ENCODE data around the gene ALDH1B1.

GRCh38 chr9:38406476-38407186 lies 14.1 kb downstream of the ALDH1B1 start:
- TF ChIP-seq CTCF (conservative IDR thresholded peaks at IDR 0.05 in 1 of 2, IDR thresholded peaks at IDR 0.05 in 1 of 2; ENCODE audit: low read depth in 1 of 2, low read length in 2 of 2) (no peak), EZH2 (IDR thresholded peaks at IDR 0.05; ENCODE audit: low read length, missing control alignments) (no peak)

Measured in fibroblast of lung (primary cell).